Endothelial cell of umbilical vein (primary cell): ENCODE results near the gene IKZF5. TPM values are rescaled to one million over a fixed set of nuclear protein-coding genes. Genes with fewer than 3 reads are reported as not detected.

Source experiments
- BruUV-seq: library from RNA; stranded (reverse); fragments of 400-500 nt; replicated peaks from 2 replicates; lab custom pipeline; 2021; lab: Mats Ljungman, UMichigan
- CTCF ChIA-PET: fragments of 300-600, 350-600 bp; sonication (Branson Sonifier 250); formaldehyde crosslinking; loops from one replicate; lab custom pipeline; 2021; ENCODE audit warnings: antibody characterized with exemption, inconsistent platforms; lab: Charles Lee
- POLR2A ChIA-PET: fragments of 300-600, 350-600 bp; sonication (Branson Sonifier 250); formaldehyde crosslinking; loops from one replicate; lab custom pipeline; 2021; ENCODE audit warnings: antibody characterized with exemption, inconsistent platforms; lab: Charles Lee
- DNase-seq: peaks from one replicate; pipeline ENCODE4 v3.0.0-alpha.2; 2011; ENCODE audit warnings: low read depth, low spot score
- FAIRE-seq: peaks from 2 replicates; lab custom pipeline; 2011; peaks lifted over from hg19 to GRCh38; lab: Jason Lieb, UNC
- H2AFZ ChIP-seq: 2 replicates; pipeline ENCODE4 v1.6.0; 2012; ENCODE audit warnings: low read depth, low read length, control low read depth, inconsistent platforms
- H3K27ac ChIP-seq: 2 replicates; pipeline ENCODE4 v1.5.1; 2011; ENCODE audit warnings: low read depth, mild to moderate bottlenecking, control low read depth, low read length, moderate library complexity; ENCODE audit not compliant: insufficient read depth
- H3K27me3 ChIP-seq, 2 experiments: 2 replicates each; pipeline versions ENCODE4 v1.6.0 to v1.6.1; 2011; ENCODE audit warnings: low read length in 2 of 2, mixed read lengths in 1 of 2; ENCODE audit not compliant: control insufficient read depth in 2 of 2, insufficient read depth in 2 of 2
- H3K36me3 ChIP-seq, 2 experiments: 2 replicates in 1 of 2; 3 replicates in 1 of 2; pipeline ENCODE4 v1.5.1; 2011; ENCODE audit warnings: low read length in 2 of 2, mild to moderate bottlenecking in 1 of 2, moderate library complexity in 1 of 2; ENCODE audit not compliant: control insufficient read depth in 2 of 2, insufficient read depth in 2 of 2; ENCODE audit errors: extremely low read depth in 1 of 2
- H3K4me1 ChIP-seq: 3 replicates; pipeline ENCODE4 v1.5.1; 2011; ENCODE audit warnings: mild to moderate bottlenecking, low read length; ENCODE audit not compliant: control insufficient read depth, insufficient read depth; ENCODE audit errors: extremely low read depth
- H3K4me2 ChIP-seq: 2 replicates; pipeline ENCODE4 v1.6.1; 2011; ENCODE audit warnings: low read length, control low read depth, mixed read lengths; ENCODE audit not compliant: insufficient read depth
- H3K4me3 ChIP-seq, 3 experiments: fragments of 200-600 bp in 1 of 3; sonication (generic), shearing (Covaris generic) in 1 of 3; replicated peaks in 1 of 3; 2 replicates each; pipeline ENCODE4 v1.5.1; 2011 to 2016; ENCODE audit warnings: control low read depth in 3 of 3, low read length in 3 of 3, mild to moderate bottlenecking in 2 of 3, inconsistent platforms in 1 of 3, low read depth in 1 of 3, moderate library complexity in 1 of 3; ENCODE audit not compliant: insufficient read depth in 1 of 3
- H3K79me2 ChIP-seq: 2 replicates; pipeline ENCODE4 v1.6.0; 2012; ENCODE audit warnings: low read length, inconsistent platforms; ENCODE audit not compliant: control insufficient read depth, insufficient read depth
- H3K9ac ChIP-seq: replicated peaks from 2 replicates; pipeline ENCODE3; 2011; ENCODE audit warnings: low read length, control low read depth; ENCODE audit not compliant: insufficient read depth; ENCODE audit errors: extremely low read depth
- H3K9me1 ChIP-seq: replicated peaks from 3 replicates; pipeline ENCODE4 v1.6.0; 2011; ENCODE audit warnings: mild to moderate bottlenecking, low read length; ENCODE audit not compliant: control insufficient read depth, insufficient read depth; ENCODE audit errors: extremely low read depth
- H3K9me3 ChIP-seq: replicated peaks from 2 replicates; pipeline ENCODE4 v1.5.1; 2012; ENCODE audit warnings: low read length, inconsistent platforms; ENCODE audit not compliant: control insufficient read depth, insufficient read depth
- H4K20me1 ChIP-seq: replicated peaks from 2 replicates; pipeline ENCODE3; 2011; ENCODE audit warnings: mild to moderate bottlenecking, low read length; ENCODE audit not compliant: control insufficient read depth, insufficient read depth; ENCODE audit errors: extremely low read depth
- EZH2 ChIP-seq: IDR thresholded peaks from 2 replicates; pipeline ENCODE4 v1.6.1; 2012; ENCODE audit warnings: borderline replicate concordance, low read depth, mild to moderate bottlenecking, moderate library complexity, low read length, inconsistent platforms; ENCODE audit not compliant: severe bottlenecking
- FOS ChIP-seq: IDR thresholded peaks from 2 replicates; pipeline ENCODE4 v1.6.1; 2011; ENCODE audit warnings: mild to moderate bottlenecking, low read length, moderate library complexity, borderline replicate concordance; ENCODE audit not compliant: insufficient read depth
- GATA2 ChIP-seq: IDR thresholded peaks from 2 replicates; pipeline ENCODE4 v1.7.0; 2011; ENCODE audit warnings: low read depth, mild to moderate bottlenecking, moderate library complexity, mixed read lengths, low read length; ENCODE audit not compliant: insufficient read length, insufficient read depth
- JUN ChIP-seq: IDR thresholded peaks from 2 replicates; pipeline ENCODE4 v1.6.1; 2011; ENCODE audit warnings: borderline replicate concordance, low read depth; ENCODE audit not compliant: insufficient read length, insufficient read depth
- MYC ChIP-seq: IDR thresholded peaks from one replicate; pipeline ENCODE4 v1.6.1; 2011; ENCODE audit warnings: mild to moderate bottlenecking, low read depth, low read length
- POLR2A ChIP-seq: IDR thresholded peaks from 2 replicates; pipeline ENCODE4 v1.6.1; 2012; ENCODE audit warnings: low read depth, mild to moderate bottlenecking, control low read depth, low read length
- POLR2AphosphoS5 ChIP-seq: IDR thresholded peaks from 2 replicates; pipeline ENCODE4 v1.6.1; 2012; ENCODE audit warnings: low read depth, mild to moderate bottlenecking, control low read depth, low read length, moderate library complexity; ENCODE audit not compliant: insufficient read depth
- dilution Hi-C: fragments of 300-500 bp; cut with MboI; formaldehyde crosslinking; loops from one replicate; pipeline ENCODE4 v1.15.0; 2019; ENCODE audit warnings: low sequenced_read_pairs; ENCODE audit not compliant: extremely low pct_ligation_motif_present
- intact Hi-C: fragments of 100-400 bp; cut with micrococcal nuclease; formaldehyde crosslinking; loops from one replicate; pipeline ENCODE4 v1.10.0; 2022
- polyA plus RNA-seq, 4 experiments: library from polyadenylated mRNA; depleted of rRNA in 3 of 4; stranded (reverse) in 3 of 4; unstranded in 1 of 4; fragments of >200 nt; gene quantifications; 2 replicates each; pipeline versions ENCODE4 v1.2.1 to v1.2.3, GENCODE V29; 2011 to 2012; ENCODE audit warnings: missing spikeins in 1 of 4
- total RNA-seq: library from RNA; stranded (reverse); gene quantifications from 2 replicates; pipeline ENCODE4 v1.2.3, GENCODE V29; 2021
- TF ChIP-seq, protein P1 (sequence below), 2 donors: IDR thresholded peaks; 1 replicate in 1 of 2; 2 replicates in 1 of 2; pipeline ENCODE4 v1.5.1; 2011; ENCODE audit warnings: low read length in 2 of 2, mild to moderate bottlenecking in 2 of 2, moderate library complexity in 2 of 2, control low read depth in 1 of 2, inconsistent platforms in 1 of 2, low read depth in 1 of 2; ENCODE audit not compliant: insufficient read depth in 1 of 2; ENCODE audit errors: extremely low read depth in 1 of 2
- TF ChIP-seq, protein P2 (sequence below): IDR thresholded peaks from 2 replicates; pipeline ENCODE4 v1.6.1; 2011; ENCODE audit not compliant: insufficient read depth, insufficient read length

Gene IKZF5
- total and polyA plus RNA-seq, 2 donors (not counting 3 experiments of a cell fraction or from before 2014, with no cell fraction given): 7.1 to 10.3 TPM

DNA sequence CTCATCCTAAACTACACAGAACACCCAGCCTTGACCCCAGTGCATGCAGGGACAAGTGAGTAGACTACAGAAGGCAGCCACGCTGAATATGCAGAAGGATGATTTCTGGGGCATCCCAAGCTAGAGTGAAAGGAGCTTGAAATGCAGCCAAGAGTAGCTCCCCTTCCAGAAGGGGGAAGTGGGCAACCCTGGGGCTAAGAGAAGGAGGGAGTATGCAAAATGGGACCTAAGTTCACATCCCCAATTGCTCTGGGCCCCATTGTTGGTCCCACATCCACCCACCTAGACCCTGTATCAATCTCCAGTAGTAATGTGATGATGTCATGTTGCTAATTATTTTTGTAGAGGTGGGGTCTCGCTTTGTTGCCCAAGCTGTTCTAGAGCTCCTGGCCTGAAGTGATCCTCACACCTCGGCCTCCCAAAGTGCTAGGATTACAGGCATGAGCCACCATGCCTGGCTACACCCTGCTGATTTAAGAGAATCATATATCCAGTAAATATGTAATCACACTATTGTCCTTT lies 34.0 kb downstream of the IKZF5 start:
- Histone ChIP-seq H3K36me3 (no peaks in the 10 kb centered on the region), H3K27ac (no peak overlapping the region), H2AFZ (no peak overlapping the region), H3K27me3 (peaks cover 2 to 3% of the 10 kb centered on the region in 2 experiments), H3K4me2 (no peak overlapping the region), H3K9me3 (no peaks in the 10 kb centered on the region), H3K9me1 (no peaks in the 10 kb centered on the region), H3K4me1 (no peaks in the 10 kb centered on the region), H3K4me3 (no peak overlapping the region), H3K9ac (no peak overlapping the region), H3K79me2 (no peaks in the 10 kb centered on the region), H4K20me1 (no peaks in the 10 kb centered on the region)
- FAIRE-seq (no peak), DNase-seq (no peak)
- ChIA-PET CTCF (no interaction called here), POLR2A (no interaction called here)
- dilution Hi-C loops (no loop called here), intact Hi-C loops (no loop called here)
- BruUV-seq: no TSS peak
- TF ChIP-seq POLR2A (no peak), EZH2 (no peak), GATA2 (no peak), JUN (no peak), MYC (no peak), FOS (no peak), POLR2AphosphoS5 (no peak)
- TF ChIP-seq, protein P1, sequence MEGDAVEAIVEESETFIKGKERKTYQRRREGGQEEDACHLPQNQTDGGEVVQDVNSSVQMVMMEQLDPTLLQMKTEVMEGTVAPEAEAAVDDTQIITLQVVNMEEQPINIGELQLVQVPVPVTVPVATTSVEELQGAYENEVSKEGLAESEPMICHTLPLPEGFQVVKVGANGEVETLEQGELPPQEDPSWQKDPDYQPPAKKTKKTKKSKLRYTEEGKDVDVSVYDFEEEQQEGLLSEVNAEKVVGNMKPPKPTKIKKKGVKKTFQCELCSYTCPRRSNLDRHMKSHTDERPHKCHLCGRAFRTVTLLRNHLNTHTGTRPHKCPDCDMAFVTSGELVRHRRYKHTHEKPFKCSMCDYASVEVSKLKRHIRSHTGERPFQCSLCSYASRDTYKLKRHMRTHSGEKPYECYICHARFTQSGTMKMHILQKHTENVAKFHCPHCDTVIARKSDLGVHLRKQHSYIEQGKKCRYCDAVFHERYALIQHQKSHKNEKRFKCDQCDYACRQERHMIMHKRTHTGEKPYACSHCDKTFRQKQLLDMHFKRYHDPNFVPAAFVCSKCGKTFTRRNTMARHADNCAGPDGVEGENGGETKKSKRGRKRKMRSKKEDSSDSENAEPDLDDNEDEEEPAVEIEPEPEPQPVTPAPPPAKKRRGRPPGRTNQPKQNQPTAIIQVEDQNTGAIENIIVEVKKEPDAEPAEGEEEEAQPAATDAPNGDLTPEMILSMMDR (IDR thresholded peaks at IDR 0.05; ENCODE audit: extremely low read depth in 1 of 2, insufficient read depth in 1 of 2, low read depth in 1 of 2, low read length in 2 of 2): no peak
- TF ChIP-seq, protein P2, sequence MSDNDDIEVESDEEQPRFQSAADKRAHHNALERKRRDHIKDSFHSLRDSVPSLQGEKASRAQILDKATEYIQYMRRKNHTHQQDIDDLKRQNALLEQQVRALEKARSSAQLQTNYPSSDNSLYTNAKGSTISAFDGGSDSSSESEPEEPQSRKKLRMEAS: no peak
